ENCODE data around the gene SORD. TPM values are rescaled to one million over a fixed set of nuclear protein-coding genes. Genes with fewer than 3 reads are reported as not detected.

Gene SORD
- total RNA-seq, 4 donors from 2014 or later = 3.3 to 6.6 (median 5.9) TPM

DNA sequence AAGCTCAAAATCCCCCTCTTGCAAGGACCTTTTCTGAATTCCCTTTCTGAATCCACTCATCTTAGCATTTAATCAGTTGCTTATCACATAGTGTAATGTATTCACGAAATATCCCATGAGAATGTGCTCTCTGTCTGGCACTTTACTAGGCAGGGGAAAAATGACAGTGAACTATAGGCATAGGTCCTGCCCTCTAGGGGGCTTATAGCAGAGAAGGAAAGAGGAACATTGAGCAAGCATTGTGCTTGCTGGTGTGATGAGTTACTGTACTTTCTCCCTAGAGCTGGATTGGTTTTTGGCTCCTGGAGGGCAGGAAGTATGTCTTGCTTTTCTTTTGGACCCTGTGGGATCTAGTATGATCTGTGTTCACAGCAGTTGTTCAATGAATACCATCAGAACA, 64.5 kb downstream of the SORD start:
- H3K27me3 ChIP-seq = peaks cover 0 to 31% (median 0%) of the 10 kb centered on the region in 4 donors
- no peak for TF ChIP-seq POLR2AphosphoS5 (IDR thresholded peaks at IDR 0.05)
- TF ChIP-seq EP300 (IDR thresholded peaks at IDR 0.05) = no peak
- TF ChIP-seq, protein P1, sequence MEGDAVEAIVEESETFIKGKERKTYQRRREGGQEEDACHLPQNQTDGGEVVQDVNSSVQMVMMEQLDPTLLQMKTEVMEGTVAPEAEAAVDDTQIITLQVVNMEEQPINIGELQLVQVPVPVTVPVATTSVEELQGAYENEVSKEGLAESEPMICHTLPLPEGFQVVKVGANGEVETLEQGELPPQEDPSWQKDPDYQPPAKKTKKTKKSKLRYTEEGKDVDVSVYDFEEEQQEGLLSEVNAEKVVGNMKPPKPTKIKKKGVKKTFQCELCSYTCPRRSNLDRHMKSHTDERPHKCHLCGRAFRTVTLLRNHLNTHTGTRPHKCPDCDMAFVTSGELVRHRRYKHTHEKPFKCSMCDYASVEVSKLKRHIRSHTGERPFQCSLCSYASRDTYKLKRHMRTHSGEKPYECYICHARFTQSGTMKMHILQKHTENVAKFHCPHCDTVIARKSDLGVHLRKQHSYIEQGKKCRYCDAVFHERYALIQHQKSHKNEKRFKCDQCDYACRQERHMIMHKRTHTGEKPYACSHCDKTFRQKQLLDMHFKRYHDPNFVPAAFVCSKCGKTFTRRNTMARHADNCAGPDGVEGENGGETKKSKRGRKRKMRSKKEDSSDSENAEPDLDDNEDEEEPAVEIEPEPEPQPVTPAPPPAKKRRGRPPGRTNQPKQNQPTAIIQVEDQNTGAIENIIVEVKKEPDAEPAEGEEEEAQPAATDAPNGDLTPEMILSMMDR (IDR thresholded peaks at IDR 0.05) = no peak
- no peak for TF ChIP-seq POLR2A (IDR thresholded peaks at IDR 0.05; ENCODE audit: low read depth)
- WGBS = 79% methylated on average over 1 of the region's 1 CpG
- H3K4me1 ChIP-seq = no peaks in the 10 kb centered on the region
- H3K27ac ChIP-seq (replicated peaks in 1 of 4) = no peak overlapping the region
- intact Hi-C loops (cut with DNase I) = no loop called here
- no peak for DNase-seq (ENCODE audit: extremely low spot score)
- H3K36me3 ChIP-seq = no peaks in the 10 kb centered on the region
- no peaks in the 10 kb centered on the region for H3K9me3 ChIP-seq
- no peak overlapping the region for H3K4me3 ChIP-seq

GRCh38 chr15:45088801-45089711, 66.1 kb downstream of the SORD start:
- WGBS = 83% methylated on average over 10 of the region's 10 CpGs
- Histone ChIP-seq H3K27ac (replicated peaks in 1 of 4) (no peak overlapping the region), H3K4me1 (no peaks in the 10 kb centered on the region), H3K4me3 (no peak overlapping the region), H3K36me3 (no peaks in the 10 kb centered on the region), H3K9me3 (no peaks in the 10 kb centered on the region), H3K27me3 (peaks cover 0 to 24% (median 0%) of the 10 kb centered on the region in 4 donors)
- DNase-seq (ENCODE audit: extremely low spot score) = no peak
- intact Hi-C loops (cut with DNase I) = no loop called here
- TF ChIP-seq, protein P1 (IDR thresholded peaks at IDR 0.05) = no peak
- TF ChIP-seq POLR2A (IDR thresholded peaks at IDR 0.05; ENCODE audit: low read depth) (no peak), EP300 (IDR thresholded peaks at IDR 0.05) (no peak), POLR2AphosphoS5 (IDR thresholded peaks at IDR 0.05) (no peak)

- no peaks in the 10 kb centered on the region for H3K36me3 ChIP-seq
Observed at GRCh38 chr15:45089712-45090373, 66.8 kb downstream of the SORD start.

GRCh38 chr15:45091161-45091560, 68.2 kb downstream of the SORD start:
- Histone ChIP-seq H3K36me3 (no peaks in the 10 kb centered on the region), H3K27ac (replicated peaks in 1 of 4) (no peak overlapping the region), H3K4me3 (no peak overlapping the region), H3K27me3 (peaks cover 0 to 15% (median 0%) of the 10 kb centered on the region in 4 donors), H3K9me3 (no peaks in the 10 kb centered on the region), H3K4me1 (no peaks in the 10 kb centered on the region)
- no peak for TF ChIP-seq EP300 (IDR thresholded peaks at IDR 0.05)
- no peak for TF ChIP-seq POLR2AphosphoS5 (IDR thresholded peaks at IDR 0.05)
- TF ChIP-seq, protein P1 (IDR thresholded peaks at IDR 0.05) = no peak
- no peak for TF ChIP-seq POLR2A (IDR thresholded peaks at IDR 0.05; ENCODE audit: low read depth)
- no peak for DNase-seq (ENCODE audit: extremely low spot score)
- 57% methylated on average over 7 of the region's 7 CpGs for WGBS
- intact Hi-C loops (cut with DNase I) = no loop called here

More at GRCh38 chr15:45089712-45090373, 66.8 kb downstream of the SORD start:
- no peak overlapping the region for H3K27ac ChIP-seq (replicated peaks in 1 of 4)
- DNase-seq (ENCODE audit: extremely low spot score) = no peak
- no peaks in the 10 kb centered on the region for H3K4me1 ChIP-seq
- no peaks in the 10 kb centered on the region for H3K9me3 ChIP-seq
- H3K27me3 ChIP-seq = peaks cover 0 to 23% (median 0%) of the 10 kb centered on the region in 4 donors
- TF ChIP-seq EP300 (IDR thresholded peaks at IDR 0.05) (no peak), POLR2AphosphoS5 (IDR thresholded peaks at IDR 0.05) (no peak), POLR2A (IDR thresholded peaks at IDR 0.05; ENCODE audit: low read depth) (no peak)
- TF ChIP-seq, protein P1 (IDR thresholded peaks at IDR 0.05) = no peak
- 62% methylated on average over 3 of the region's 3 CpGs for WGBS
- intact Hi-C loops (cut with DNase I) = no loop called here
- no peak overlapping the region for H3K4me3 ChIP-seq

Data from esophagus muscularis mucosa (tissue), 4 donors.